Loucy (cell line): Measurements from ENCODE around the gene NOL6.
A peak's percentile ranks its signal among the peaks of the same experiment; 100 is the strongest.

Experiments
- EZH2phosphoT487 ChIP-seq: fragments of 200-600 bp; IDR thresholded peaks from 2 replicates; pipeline ENCODE4 v1.6.1; 2018; ENCODE audit warnings: antibody characterized with exemption, mild to moderate bottlenecking, moderate library complexity, borderline replicate concordance
- TF ChIP-seq, protein P1 (sequence below): fragments of 200-600 bp; sonication (generic); conservative IDR thresholded peaks from 2 replicates; pipeline ENCODE4 v1.5.1; 2014; ENCODE audit warnings: mild to moderate bottlenecking, antibody characterized with exemption, low read length

DNA sequence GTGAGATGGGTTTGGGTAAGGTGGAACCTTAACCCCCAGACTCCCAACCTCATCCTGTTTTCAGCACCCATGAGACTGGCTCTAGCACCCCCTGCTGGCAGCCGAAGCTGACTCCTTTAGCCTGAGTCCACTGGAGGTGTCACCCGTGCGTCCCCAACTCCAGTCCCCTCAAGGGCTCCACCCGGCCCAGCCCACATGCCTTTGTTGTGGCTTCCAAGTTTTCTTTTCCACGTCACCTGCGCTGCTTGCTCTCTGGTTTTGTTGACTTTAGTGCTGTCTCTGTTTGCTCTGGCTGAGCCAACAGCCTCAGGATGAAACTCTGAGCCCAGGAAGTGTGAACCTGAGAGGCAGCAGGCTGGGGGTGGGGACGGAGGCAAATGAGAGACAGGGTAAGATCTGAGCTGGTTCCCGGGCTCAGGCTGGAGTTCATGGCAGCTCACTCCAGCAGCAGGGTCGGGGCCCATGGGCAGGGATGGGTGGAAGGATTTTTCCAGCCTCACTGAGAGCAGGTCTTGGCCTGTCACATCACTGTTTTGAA is 58.2 kb downstream of the NOL6 start:
- TF ChIP-seq, protein P1, sequence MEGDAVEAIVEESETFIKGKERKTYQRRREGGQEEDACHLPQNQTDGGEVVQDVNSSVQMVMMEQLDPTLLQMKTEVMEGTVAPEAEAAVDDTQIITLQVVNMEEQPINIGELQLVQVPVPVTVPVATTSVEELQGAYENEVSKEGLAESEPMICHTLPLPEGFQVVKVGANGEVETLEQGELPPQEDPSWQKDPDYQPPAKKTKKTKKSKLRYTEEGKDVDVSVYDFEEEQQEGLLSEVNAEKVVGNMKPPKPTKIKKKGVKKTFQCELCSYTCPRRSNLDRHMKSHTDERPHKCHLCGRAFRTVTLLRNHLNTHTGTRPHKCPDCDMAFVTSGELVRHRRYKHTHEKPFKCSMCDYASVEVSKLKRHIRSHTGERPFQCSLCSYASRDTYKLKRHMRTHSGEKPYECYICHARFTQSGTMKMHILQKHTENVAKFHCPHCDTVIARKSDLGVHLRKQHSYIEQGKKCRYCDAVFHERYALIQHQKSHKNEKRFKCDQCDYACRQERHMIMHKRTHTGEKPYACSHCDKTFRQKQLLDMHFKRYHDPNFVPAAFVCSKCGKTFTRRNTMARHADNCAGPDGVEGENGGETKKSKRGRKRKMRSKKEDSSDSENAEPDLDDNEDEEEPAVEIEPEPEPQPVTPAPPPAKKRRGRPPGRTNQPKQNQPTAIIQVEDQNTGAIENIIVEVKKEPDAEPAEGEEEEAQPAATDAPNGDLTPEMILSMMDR: peak; percentile 93
- TF ChIP-seq EZH2phosphoT487: no peak
